Stimulated activated memory B cell treated with anti-CD40 and anti-IgM and Interleukin-4, amounts not matched to agents 10 μg/mL and 1 μg/mL and 100 μg/mL, for 72 hours (primary cell): ENCODE measurements around the gene CECR2.

ENCODE experiments used
- ATAC-seq: fragments of 150-1000 bp; cut with Tn5 transposase; 2 replicates; pipeline ENCODE4 v1.10.0; 2021
- H3K27ac Mint-ChIP-seq: one replicate; pipeline ENCODE4 v1.8.0; 2022; ENCODE audit warnings: mild to moderate bottlenecking, mixed read lengths
- H3K27me3 Mint-ChIP-seq: one replicate; pipeline ENCODE4 v1.8.0; 2022; ENCODE audit warnings: mixed read lengths
- H3K36me3 Mint-ChIP-seq: one replicate; pipeline ENCODE4 v1.8.0; 2022; ENCODE audit warnings: mixed read lengths
- H3K4me1 Mint-ChIP-seq: one replicate; pipeline ENCODE4 v1.8.0; 2022; ENCODE audit warnings: mixed read lengths
- H3K4me3 Mint-ChIP-seq: one replicate; pipeline ENCODE4 v1.8.0; 2022; ENCODE audit warnings: mild to moderate bottlenecking, moderate library complexity, mixed read lengths
- H3K9me3 Mint-ChIP-seq: one replicate; pipeline ENCODE4 v1.8.0; 2022; ENCODE audit warnings: mixed read lengths

The CECR2 gene

GRCh38 chr22:17349172-17349571, 20.1 kb upstream of the CECR2 start:
- no peaks in the 10 kb centered on the region for H3K9me3 Mint-ChIP-seq
- H3K4me1 Mint-ChIP-seq = peaks cover 6% of the 10 kb centered on the region
- ATAC-seq = no peak
- H3K36me3 Mint-ChIP-seq = no peaks in the 10 kb centered on the region
- no peak overlapping the region for H3K27ac Mint-ChIP-seq
- H3K4me3 Mint-ChIP-seq = no peak overlapping the region
- peaks cover 26% of the 10 kb centered on the region for H3K27me3 Mint-ChIP-seq

- Mint-ChIP-seq H3K27ac (no peak overlapping the region), H3K9me3 (no peaks in the 10 kb centered on the region), H3K27me3 (peaks cover 26% of the 10 kb centered on the region), H3K4me1 (peaks cover 6% of the 10 kb centered on the region), H3K36me3 (no peaks in the 10 kb centered on the region), H3K4me3 (no peak overlapping the region)
- no peak for ATAC-seq
Observed at GRCh38 chr22:17350292-17350691, 19.0 kb upstream of the CECR2 start.

- Mint-ChIP-seq H3K36me3 (no peaks in the 10 kb centered on the region), H3K9me3 (no peaks in the 10 kb centered on the region), H3K4me3 (no peak overlapping the region), H3K4me1 (peaks cover 6% of the 10 kb centered on the region), H3K27ac (no peak overlapping the region), H3K27me3 (peaks cover 26% of the 10 kb centered on the region)
- ATAC-seq = no peak
Observed at GRCh38 chr22:17352798-17353197, 16.5 kb upstream of the CECR2 start.

GRCh38 chr22:17357688-17358087, 11.6 kb upstream of the CECR2 start:
- H3K27ac Mint-ChIP-seq = no peak overlapping the region
- H3K36me3 Mint-ChIP-seq = no peaks in the 10 kb centered on the region
- H3K4me1 Mint-ChIP-seq = no peaks in the 10 kb centered on the region
- no peak for ATAC-seq
- H3K9me3 Mint-ChIP-seq = no peaks in the 10 kb centered on the region
- H3K27me3 Mint-ChIP-seq = peaks cover 23% of the 10 kb centered on the region
- H3K4me3 Mint-ChIP-seq = no peak overlapping the region

- Mint-ChIP-seq H3K4me3 (no peak overlapping the region), H3K9me3 (no peaks in the 10 kb centered on the region), H3K36me3 (no peaks in the 10 kb centered on the region), H3K27me3 (peaks cover 29% of the 10 kb centered on the region), H3K4me1 (no peaks in the 10 kb centered on the region), H3K27ac (no peak overlapping the region)
- no peak for ATAC-seq
Observed at GRCh38 chr22:17358415-17358814, 10.8 kb upstream of the CECR2 start.

- Mint-ChIP-seq H3K36me3 (no peaks in the 10 kb centered on the region), H3K9me3 (no peaks in the 10 kb centered on the region), H3K4me3 (no peak overlapping the region), H3K4me1 (no peaks in the 10 kb centered on the region), H3K27me3 (peaks cover 33% of the 10 kb centered on the region), H3K27ac (no peak overlapping the region)
- ATAC-seq = no peak
Observed at GRCh38 chr22:17359501-17359900, 9.8 kb upstream of the CECR2 start.

DNA sequence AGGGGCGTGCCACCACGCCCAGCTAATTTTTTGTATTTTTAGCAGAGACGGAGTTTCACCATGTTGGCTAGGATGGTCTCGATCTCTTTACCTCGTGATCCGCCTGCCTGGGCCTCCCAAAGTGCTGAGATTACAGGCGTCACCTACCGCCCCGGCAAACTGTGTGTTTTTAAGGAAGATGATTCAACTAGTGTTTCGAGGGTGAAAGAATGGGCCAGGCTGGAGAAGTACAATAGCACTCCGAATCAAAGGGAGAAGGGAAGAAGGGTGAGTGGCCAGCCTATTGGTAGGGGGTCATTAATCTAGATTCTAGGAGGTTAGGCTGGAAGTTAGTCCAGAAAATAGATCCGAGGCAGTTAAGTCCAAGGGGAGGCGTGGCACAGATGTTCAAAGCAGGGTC, 2.9 kb upstream of the CECR2 start:
- H3K4me3 Mint-ChIP-seq = no peak overlapping the region
- no peak for ATAC-seq
- H3K4me1 Mint-ChIP-seq = peaks cover 33% of the 10 kb centered on the region
- H3K27me3 Mint-ChIP-seq = peaks cover 69% of the 10 kb centered on the region
- no peak overlapping the region for H3K27ac Mint-ChIP-seq
- H3K36me3 Mint-ChIP-seq = no peaks in the 10 kb centered on the region
- no peaks in the 10 kb centered on the region for H3K9me3 Mint-ChIP-seq

DNA sequence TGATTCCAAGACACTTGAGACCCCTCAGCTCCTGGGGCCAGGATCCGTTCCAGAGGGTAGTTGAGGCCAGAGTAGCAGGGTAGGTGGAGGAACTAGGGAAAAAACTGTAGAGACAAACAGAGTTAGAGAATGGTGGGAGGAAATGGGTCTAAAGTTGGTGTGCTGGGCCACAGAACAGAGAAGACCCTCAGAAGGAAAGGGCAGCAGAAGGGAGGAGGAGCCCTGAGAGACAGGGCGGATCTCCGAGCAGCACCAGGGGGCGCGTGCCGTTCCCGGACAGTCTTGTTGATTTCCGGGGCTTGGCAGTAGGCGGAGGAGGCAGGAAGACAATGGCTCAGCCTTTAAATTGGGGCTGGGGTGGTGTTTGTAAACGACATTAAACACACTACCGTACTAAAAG, 2.4 kb upstream of the CECR2 start:
- H3K4me3 Mint-ChIP-seq = no peak overlapping the region
- ATAC-seq = no peak
- peaks cover 74% of the 10 kb centered on the region for H3K27me3 Mint-ChIP-seq
- no peak overlapping the region for H3K27ac Mint-ChIP-seq
- no peaks in the 10 kb centered on the region for H3K36me3 Mint-ChIP-seq
- no peaks in the 10 kb centered on the region for H3K9me3 Mint-ChIP-seq
- H3K4me1 Mint-ChIP-seq = peaks cover 33% of the 10 kb centered on the region

DNA sequence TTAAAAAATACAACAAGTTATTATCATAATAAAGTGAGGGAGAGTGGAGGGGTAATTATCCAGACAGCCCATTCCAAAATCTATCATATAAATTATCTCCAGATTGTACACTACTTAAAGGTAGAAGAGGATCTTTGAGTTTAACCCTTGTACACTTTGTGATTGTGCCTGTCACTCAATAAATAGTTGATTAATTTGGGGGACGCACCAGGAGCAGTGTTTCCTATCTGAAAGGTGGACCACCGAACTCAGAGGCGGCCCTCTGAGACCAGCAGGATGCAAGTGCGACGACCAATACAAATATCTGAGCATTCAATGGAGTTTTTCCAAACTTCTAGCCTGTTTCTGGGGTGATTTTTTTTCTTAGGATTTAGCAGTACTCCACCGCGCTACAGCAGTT, 1.1 kb upstream of the CECR2 start:
- peaks cover 33% of the 10 kb centered on the region for H3K4me1 Mint-ChIP-seq
- H3K4me3 Mint-ChIP-seq = peak overlapping the region; percentile 65
- no peaks in the 10 kb centered on the region for H3K9me3 Mint-ChIP-seq
- H3K27ac Mint-ChIP-seq = no peak overlapping the region
- H3K27me3 Mint-ChIP-seq = peaks cover 69% of the 10 kb centered on the region
- no peak for ATAC-seq
- no peaks in the 10 kb centered on the region for H3K36me3 Mint-ChIP-seq

- peaks cover 33% of the 10 kb centered on the region for H3K4me1 Mint-ChIP-seq
- peak; percentile 34 for ATAC-seq
- H3K36me3 Mint-ChIP-seq = no peaks in the 10 kb centered on the region
- peaks cover 67% of the 10 kb centered on the region for H3K27me3 Mint-ChIP-seq
- no peak overlapping the region for H3K27ac Mint-ChIP-seq
- peak overlapping the region; percentile 65 for H3K4me3 Mint-ChIP-seq
- H3K9me3 Mint-ChIP-seq = no peaks in the 10 kb centered on the region
Observed at GRCh38 chr22:17368554-17369438, 464 bp upstream of the CECR2 start.

- Mint-ChIP-seq H3K4me1 (peaks cover 33% of the 10 kb centered on the region), H3K27me3 (peaks cover 60% of the 10 kb centered on the region), H3K27ac (no peak overlapping the region), H3K4me3 (peak overlapping the region; percentile 34), H3K9me3 (no peaks in the 10 kb centered on the region), H3K36me3 (no peaks in the 10 kb centered on the region)
- ATAC-seq = peak; percentile 46
Observed at GRCh38 chr22:17370026-17370765, 936 bp downstream of the CECR2 start.

DNA sequence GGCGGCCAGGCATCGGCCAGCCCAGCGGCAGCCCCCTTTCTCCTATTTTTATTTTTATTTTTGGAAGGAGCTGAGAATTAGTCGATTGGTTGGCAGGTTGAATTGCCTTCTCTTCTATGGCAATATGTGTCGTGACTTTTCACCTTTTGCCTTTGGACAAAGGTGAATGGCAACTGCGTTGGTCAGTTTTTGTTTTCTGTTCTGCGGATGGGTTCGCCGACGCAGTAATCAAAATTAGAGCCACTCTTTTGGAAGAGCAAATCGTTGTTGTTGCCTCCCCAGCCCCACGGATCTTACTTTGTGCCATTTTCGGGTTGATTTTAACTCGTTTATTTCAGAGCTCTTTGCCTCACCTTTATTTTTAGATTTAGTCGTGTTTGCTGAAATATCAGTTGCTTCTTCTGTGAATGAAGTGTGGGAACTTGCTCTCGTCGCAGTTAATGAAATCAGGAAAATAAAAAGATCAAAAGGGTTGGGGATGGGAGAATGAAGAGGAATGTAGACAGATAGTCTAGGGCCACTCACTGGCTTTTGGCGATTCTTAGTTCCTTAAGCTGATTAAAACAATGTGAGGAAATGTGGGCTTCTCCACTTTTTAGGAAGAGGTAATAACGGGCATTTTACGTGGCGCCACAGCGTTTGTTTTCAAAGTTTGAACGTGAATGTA, 1.6 kb downstream of the CECR2 start:
- Mint-ChIP-seq H3K27ac (no peak overlapping the region), H3K9me3 (no peaks in the 10 kb centered on the region), H3K27me3 (peaks cover 60% of the 10 kb centered on the region), H3K4me1 (peaks cover 33% of the 10 kb centered on the region), H3K36me3 (no peaks in the 10 kb centered on the region), H3K4me3 (peak overlapping the region; percentile 34)
- ATAC-seq = no peak

GRCh38 chr22:17371448-17371847, 2.2 kb downstream of the CECR2 start:
- H3K4me3 Mint-ChIP-seq = no peak overlapping the region
- peaks cover 60% of the 10 kb centered on the region for H3K27me3 Mint-ChIP-seq
- no peaks in the 10 kb centered on the region for H3K36me3 Mint-ChIP-seq
- H3K4me1 Mint-ChIP-seq = peaks cover 33% of the 10 kb centered on the region
- no peak overlapping the region for H3K27ac Mint-ChIP-seq
- H3K9me3 Mint-ChIP-seq = no peaks in the 10 kb centered on the region
- ATAC-seq = no peak

DNA sequence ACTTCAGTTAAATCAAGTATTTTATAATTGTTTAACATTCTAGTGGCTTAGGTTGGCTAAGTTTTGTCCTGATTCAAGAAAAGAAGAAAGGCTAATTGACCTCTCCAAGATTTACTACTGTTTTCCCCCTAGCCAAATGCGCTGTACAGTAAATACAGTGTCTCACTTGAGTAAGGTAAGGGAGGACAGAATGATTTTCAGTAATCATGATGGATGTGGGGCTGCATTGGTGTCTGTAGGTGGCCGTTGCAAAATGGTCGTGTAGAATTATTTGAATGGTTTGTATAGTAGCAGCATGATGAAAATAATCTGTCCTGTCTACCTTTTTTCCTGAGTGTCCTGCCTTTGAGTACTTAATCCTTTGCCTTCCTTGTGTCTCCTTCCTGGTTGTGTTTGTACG, 4.6 kb downstream of the CECR2 start:
- H3K27me3 Mint-ChIP-seq = peaks cover 49% of the 10 kb centered on the region
- no peak overlapping the region for H3K27ac Mint-ChIP-seq

DNA sequence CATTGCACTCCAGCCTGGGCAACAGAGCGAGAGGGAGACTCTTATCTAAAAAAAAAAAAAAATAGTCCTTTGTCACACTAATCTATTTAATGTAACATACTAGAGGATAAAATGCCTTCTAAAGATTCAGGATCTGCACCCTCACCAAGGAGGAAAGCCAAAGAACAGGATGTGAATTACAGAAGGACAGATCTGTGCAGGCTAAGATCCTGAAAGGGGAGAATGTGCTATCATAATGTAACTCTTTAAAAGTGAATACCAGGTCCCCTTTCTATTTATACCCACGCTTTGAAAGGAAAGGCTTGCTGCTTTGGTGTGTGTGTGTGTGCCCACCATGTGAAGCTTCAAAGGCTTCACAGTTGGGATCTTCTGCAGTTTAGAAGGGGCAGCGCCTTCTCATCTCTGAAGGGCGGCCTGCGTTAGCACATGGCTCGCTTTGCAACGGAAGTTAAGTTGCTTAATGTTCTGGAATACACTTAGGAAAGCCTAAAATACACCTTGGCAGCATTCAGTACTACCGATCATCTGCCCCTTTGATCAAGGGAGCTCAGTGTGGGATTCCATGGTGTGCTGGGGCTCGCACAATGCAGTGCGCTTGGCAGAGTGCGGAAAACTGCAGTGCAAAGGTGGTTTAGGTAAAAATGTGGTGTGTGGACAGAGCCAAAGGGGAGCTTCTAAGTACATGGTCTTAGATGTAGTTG, 6.8 kb downstream of the CECR2 start:
- peaks cover 3% of the 10 kb centered on the region for H3K4me1 Mint-ChIP-seq
- H3K27ac Mint-ChIP-seq = no peak overlapping the region
- H3K9me3 Mint-ChIP-seq = no peaks in the 10 kb centered on the region
- H3K4me3 Mint-ChIP-seq = no peak overlapping the region
- peaks cover 54% of the 10 kb centered on the region for H3K27me3 Mint-ChIP-seq
- H3K36me3 Mint-ChIP-seq = no peaks in the 10 kb centered on the region
- no peak for ATAC-seq

More for the DNA sequence above, 4.6 kb downstream of the CECR2 start:
- no peak for ATAC-seq
- Mint-ChIP-seq H3K4me3 (no peak overlapping the region), H3K4me1 (peaks cover 11% of the 10 kb centered on the region), H3K9me3 (no peaks in the 10 kb centered on the region), H3K36me3 (no peaks in the 10 kb centered on the region)
